Anterior cingulate cortex (tissue), 58 donors: Measurements from ENCODE around the gene FBXO36.
"Not testable (repeated sequence)": the region's sequence is repeated elsewhere in the genome, so short reads cannot be mapped to it uniquely, and the experiment has no call there.

ENCODE experiments used
- DNase-seq, 58 donors: peaks; one replicate each; lab custom pipeline; 2025; lab: John Stamatoyannopoulos, UW

Gene FBXO36, protein sequence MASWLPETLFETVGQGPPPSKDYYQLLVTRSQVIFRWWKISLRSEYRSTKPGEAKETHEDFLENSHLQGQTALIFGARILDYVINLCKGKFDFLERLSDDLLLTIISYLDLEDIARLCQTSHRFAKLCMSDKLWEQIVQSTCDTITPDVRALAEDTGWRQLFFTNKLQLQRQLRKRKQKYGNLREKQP

DNA sequence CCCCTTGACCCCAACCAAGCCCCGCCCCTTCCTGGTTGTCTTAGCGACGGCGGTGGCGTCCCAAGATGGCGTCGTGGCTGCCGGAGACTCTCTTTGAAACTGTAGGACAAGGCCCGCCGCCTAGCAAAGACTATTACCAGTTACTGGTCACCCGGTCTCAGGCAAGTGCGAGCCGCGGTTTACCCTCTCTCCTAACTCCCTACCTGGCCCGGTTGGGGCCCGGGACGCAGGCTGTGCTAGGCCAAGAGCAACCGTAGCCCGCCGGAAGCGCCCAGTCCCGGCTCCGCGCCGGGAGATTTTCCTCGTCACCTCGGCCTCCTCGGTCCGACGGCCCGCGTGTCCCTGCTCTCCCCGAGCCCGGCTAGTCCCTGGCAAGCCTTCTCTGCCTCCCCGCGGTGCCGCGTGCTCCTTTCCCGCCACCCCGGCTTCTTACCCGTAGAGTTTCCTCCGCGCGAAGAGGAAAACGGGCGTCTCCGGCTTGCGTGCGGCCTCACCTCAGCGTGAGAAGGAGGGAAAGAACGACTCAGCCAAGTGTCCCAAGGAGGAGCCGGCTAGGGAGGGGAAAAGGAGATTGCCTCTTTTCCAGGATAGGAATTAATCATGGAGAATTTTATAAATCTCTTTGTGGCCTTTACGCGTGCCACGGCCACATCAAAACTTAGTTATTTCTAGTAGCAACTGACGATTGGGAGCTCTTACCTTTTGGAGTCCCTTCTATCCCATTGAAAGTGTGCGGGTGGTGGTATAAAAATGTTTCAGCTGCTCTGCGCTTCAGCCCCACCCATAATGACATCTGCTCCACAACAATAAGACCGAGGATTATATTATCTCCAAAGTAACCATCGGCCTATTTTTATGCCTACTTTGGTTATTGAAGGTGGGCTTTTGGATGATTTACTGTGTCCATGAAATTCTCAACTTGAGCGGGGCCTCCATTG, at the start of gene FBXO36:
Gene FBXO36, plus strand, starts transcription at position 55 of the 938 bp plus-strand sequence. Its CDS starts 11 bp downstream, at position 66.
- peak in 50 of 58 donors; percentile 37 to 98 (median 90) for DNase-seq

DNA sequence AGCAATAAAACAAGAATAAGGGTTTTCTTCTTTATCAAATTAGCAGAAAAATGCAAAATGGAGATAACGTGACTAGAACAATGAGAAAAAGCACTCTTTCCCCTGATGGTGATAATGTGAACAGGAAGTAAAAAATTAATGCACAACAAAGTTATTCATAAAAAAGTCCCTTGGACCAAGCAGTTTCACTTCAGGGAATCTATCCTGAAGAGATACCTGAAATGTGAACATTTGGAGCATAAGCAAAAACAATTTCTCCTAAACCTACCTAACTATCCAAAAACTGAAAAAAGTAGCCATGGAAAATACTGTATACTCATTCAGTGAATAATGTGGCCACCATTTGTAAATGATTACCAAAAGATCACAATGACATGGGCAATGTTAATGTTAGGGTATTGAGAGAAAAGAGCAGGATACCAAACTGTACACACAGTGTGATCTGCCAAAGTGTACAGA, 49.2 kb upstream of the FBXO36 start:
- DNase-seq = no peak

DNA sequence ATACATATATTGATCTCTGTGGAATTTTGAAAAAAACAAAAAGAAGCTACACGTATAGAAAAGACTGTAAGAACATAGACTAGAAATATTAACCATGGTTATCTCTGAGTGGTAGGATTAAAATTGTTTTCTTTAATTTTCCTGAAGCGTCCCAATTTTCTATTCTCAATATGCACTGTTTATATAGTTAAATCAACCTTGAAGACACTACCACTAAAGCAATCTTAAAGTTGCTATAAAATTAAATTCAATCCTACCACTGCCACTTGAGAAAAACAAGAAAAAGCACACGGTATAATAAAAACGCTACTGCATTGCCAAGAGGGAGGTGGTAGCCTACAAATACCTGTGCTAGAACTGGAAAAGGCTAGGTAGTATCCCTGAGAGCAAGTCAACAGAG, 47.7 kb upstream of the FBXO36 start:
- DNase-seq = no peak

DNA sequence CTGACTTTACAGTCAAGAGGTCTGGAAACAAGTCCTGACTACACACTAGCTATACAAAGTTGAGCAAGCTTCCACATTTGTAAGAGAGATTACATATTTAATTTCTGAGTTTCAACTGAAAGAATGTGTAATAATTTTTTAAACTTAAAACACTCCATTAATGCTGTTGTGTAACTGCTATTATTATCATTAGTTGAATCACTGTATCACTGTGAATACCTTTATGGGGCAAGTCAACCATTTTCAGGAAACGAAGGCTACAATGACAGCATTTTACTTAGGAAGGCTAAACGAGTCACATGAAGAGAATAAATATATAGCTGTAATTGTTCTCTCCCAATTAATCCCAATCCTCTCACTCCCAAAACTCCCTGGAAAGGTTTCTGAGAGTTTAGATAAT, 46.8 kb upstream of the FBXO36 start:
- DNase-seq = no peak

DNA sequence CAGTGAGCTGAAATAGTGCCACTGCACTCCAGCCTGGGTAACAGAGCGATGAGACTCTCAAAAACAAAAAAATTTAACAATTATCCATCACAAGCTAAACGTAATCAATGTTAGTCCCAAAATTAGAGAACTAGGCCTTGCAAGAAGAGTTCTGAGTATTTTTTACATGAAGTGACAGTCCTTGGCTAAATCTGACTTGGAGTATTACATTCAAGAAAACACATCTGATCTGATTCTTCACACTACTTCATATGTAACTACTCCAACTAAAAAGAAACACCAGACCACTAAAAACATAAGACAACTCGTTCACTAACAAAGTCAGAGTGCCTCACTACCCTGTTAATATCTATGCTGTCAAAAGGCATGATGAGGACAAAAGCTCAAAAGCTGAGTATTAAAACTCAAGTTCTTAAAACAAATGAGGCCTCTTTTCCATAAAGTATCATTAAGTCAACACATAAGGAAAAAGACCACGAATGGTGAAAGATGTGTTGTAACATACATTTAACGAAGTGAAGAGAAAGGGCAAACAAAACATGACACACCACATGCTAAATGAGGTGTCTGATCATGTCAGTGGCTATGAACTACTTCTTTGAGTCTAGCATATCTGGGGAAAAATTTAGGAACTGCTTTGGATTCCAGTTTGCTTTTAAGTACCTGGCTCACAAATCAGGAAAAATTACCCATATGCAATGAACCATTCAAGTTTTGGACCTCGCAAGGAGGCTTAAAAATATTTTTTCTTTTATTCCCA, 42.9 kb upstream of the FBXO36 start:
- DNase-seq = no peak

DNA sequence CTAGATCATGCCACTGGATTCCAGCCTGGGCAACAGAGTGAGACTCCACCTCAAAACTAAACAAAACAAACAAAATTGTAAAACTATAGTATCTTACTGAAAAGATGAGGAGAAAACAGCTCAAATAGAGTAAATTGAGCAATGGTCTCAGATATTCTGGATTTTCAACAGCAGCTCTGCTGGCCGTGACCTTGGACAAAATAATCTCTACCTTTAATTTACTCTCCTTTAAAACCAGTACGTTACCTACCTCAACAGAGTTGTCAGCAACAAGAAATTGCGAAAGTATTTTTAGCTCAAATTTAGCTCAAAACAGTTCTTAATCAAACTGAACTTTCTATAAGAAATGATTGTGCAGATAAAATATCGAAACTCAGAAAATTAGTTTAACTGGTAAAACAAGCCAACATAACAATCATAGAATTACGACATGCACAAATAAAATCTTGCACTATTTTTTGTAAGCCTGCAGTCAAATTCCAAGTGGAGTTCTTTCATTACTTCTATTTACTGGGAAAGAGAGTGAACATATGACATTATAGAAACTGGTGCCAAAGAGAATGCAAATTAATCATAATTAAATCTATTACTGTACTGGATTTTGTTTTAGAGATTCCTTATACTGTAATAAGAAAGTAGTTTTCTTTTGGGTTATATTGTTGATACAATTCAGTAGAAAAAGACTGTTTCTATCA, 41.3 kb upstream of the FBXO36 start:
- DNase-seq = no peak

DNA sequence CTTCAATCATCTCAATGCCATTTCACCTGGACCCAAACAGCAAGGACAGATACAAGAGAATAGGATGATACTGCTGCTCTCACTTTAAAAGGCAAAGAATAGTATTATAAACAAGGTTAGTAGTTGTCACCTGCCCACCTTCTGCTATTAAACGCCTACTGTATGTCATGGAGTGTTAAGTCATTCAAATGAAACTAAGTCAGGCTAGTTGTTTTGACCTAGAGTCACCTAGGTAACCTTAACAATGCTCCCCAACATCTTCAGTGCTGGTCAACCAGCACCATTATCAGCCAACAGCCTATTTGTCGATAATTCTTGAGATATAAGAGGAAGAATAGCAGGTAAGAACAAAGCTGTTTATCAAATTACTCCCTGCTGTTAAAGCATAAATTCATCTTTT, 39.7 kb upstream of the FBXO36 start:
- DNase-seq = no peak

DNA sequence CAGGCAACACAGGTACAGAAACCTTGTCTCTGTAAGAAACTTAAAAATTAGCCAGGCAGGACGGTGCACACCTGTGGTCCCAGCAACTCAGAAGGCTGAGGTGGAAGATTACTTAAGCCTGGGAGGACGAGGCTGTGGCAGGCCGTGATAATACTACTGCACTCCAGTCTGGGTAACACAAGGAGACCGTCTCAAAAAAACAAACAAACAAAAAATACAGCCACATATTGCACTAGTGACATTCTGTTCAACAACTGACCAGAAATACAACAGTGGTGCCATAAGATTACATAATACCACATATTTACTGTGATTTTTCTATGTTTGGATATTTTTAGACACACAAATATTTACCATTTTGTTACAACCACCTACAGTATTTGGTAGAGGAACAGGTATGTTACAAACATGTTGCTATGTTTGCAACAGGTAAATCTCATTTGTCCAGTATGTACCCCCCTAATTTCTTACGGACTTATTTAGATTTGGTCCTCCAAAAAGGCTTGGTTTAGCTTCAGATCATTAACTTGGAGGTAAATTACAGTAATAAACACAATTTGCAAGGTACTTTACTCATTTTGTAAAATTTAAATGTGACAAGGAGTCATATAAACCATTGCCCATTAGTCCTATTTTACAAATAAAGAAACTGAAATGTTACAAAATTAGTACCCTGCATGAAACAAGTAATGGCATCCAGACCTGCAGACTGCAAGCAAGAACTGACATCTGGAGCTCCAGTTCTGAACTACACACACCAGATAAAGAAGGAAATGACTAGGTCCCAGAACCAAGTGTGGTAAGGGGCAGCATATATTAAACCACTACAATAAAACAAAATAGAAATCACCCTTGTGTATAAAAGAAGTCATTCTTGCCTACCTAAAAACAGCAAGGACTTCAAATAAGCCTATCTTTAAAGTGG, 37.3 kb upstream of the FBXO36 start:
- no peak for DNase-seq

DNA sequence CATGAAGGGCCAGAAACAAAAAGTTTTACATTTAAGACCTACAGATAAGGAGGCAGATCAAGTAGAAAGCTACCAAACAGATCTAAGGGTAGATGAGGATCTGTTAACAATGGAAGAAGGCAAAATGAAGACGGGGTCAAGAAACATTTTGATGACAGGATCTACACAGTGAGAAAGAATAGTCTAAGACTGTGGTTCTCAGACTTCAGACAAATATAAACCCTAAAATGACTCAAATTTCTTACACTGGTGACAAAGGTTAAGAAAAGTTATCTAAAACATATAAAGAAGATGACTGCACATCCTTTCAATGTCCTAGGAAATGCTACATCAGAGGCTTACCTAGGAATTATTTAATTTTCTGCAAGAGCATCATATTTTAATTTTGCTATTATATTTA, 34.9 kb upstream of the FBXO36 start:
- no peak for DNase-seq

DNA sequence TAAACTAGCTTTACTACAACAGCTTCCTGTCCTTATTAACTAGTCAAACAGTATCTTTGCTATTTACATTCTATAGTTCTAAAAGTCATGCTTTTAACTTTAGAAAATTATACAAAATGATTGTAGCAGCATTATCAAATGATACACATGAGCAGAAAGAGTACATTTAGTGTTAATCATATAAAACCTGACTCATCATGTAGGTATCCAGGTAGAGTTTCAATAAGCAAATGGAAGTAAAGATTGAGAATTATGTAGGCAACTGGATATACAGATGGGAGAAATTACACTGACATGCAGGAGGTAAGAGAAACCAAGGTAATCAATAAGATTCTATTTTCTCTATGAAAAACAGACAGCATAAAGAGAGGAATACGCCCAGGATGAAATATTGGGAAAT, 34.3 kb upstream of the FBXO36 start:
- no peak for DNase-seq

DNA sequence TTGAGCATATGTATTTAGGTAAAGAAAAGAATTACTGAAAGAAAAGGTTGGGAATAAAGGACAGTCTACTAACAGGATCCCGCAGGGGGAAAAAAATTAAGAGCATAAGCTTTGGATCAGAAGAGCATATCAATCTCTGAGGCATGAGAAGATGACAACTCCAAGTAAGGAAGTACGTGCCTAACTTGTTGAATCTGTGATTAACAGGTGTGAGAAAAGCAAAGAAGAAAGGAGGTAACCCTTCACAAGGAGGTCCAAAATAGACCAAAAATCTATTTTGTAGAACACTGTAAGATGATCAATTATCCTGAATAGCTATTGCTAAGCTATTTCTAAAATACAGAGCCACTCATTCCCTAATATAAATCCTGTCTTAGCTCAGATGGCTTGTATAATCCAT, 33.3 kb upstream of the FBXO36 start:
- DNase-seq = no peak

DNA sequence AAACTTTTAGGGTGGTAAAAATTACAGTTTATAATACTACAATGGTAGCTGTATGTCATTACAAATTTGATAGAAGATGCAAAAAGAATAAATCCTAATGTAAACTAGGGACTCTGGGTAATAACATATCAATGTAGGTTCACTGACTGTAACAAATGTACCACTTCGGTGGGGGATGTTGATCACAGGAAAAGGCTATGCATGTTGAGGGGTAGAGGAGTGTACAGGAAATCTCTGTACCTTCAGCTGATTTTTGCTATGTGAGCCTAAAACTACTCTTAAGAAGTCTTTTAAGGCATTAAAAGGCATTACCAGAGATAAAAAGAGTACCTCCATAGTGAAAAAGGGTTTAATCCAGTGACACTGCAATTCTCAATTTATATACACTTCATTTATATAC, 25.4 kb upstream of the FBXO36 start:
- DNase-seq = no peak

DNA sequence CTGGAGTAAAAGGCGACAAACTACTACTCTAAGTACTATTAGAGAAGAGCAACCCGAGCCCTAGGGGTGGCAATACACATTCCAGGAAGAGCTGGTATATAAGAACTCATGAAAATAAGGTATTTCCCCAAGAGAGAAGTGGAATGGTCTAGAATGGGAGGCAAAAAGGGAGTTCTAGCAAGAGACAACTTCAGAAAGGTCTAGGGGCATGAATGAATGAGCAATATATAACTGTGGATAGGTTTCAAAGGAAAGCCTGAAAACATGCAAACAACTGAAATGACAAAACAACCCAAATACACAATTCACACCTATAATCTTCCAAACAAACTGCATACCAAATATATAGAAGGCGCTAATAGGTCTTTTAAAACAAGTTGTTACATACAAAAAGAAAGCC, 22.7 kb upstream of the FBXO36 start:
- DNase-seq = no peak

DNA sequence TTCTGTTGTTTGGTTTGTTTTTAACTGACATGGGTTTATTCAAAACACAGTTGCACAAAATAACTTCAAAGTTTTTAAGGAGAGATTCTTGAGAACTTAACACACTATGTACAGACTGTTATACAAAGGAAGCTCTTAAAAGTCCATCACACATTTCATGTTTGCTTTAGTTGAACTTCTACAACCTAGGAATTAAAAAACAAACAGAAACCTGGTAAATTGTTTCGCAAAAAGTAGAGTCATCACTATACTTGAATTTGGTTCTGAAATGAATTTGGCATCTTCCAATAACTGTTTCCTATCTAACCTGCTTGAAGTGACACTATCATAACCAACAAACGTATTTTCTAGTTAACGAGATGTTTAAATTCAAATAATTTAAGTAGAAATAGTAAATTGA, 22.3 kb upstream of the FBXO36 start:
- no peak for DNase-seq

DNA sequence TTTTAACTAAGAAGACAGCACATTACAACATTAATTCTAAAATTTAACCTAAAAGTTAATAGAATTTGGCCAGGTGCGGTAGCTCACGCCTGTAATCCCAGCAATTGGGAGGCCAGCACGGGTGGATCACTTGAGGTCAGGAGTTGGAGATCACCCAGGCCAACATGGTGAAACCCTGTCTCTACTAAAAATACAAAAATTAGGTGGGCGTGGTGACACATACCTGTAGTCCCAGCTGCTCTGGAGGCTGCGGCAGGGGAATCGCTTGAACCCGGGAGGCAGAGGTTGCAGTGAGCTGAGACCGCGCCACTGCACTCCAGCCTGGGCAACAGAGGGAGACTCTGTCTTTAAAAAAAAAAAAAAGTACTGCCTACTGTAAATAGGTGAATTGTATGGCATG, 21.8 kb upstream of the FBXO36 start:
- not testable (repeated sequence) for DNase-seq

DNA sequence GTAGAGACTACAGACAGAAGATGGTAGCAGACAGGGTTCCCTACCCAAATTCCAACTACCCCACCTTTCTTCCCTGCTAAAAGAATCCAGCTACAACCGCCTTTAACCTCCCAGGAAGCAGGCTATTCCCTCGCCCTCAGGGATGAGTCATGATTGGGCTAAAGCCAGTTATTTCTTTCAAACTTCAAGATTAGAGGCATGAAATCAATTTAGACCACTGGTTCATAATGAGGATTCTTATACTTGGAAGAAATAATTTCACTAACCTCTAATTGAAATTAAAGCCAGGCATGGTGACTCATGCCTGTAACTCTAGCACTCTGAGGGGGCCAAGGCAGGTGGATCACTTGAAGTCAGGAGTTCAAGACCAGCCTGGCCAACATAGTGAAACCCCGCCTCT, 20.5 kb upstream of the FBXO36 start:
- DNase-seq = no peak

DNA sequence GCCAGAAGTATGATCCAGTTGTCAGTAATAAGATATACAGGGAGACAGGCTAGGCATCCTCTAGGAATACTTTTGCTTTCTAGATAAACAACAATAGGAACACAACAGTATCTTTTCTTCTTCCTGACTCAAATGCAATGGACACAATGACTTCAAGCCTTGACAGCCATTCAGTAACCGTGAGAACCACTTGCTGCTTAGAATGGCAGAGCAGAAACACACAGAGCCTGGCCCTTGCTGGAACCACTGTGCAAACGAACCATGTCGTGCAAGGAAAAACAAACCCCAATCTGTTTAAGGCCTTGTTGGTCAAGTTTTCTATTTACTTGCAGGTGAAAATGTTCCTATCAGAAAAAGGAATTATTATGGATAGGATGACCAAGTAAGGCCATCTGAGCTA, 19.3 kb upstream of the FBXO36 start:
- no peak for DNase-seq

DNA sequence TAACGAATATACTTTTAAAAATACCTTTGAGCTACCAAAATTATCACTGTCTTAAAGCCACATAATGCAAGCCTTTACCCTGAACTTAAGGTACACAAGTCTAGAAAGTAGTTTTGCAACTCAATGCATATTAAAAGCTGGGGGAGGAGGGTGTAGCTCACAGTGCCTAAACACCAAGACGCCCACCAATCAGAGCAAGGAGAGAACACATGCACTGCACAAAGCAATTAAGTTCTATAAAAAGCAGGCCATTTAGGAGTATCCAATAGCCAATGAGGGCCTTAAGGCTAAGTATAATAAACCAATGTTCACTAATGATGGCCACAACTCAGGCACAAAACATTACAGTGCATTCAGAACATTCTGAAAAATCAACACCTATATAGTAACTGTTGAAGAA, 16.7 kb upstream of the FBXO36 start:
- DNase-seq = no peak

DNA sequence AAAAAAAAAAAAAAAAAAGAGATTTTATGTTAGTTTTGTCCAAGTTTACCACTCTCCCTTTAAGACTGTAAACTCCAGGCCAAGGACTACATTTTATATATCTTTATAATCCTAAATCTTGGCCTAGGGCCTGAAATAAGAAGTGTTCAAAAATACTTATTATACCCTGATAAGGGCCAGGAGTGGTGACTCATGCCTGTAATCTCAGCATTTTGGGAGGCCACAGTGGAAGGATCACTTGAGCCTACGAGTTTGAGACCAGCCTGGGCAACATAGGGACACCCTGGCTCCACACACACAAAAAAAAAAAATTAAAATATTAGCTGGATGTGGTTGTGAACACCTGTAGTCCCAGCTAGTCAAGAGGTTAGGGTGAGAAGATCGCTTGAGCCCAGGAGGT, 13.2 kb upstream of the FBXO36 start:
- no peak for DNase-seq
